Esophagus (tissue), 2 donors: ENCODE data around the gene AATK. TPM values are rescaled to one million over a fixed set of nuclear protein-coding genes. Genes with fewer than 3 reads are reported as not detected.
A peak's percentile ranks its signal among the peaks of the same experiment; 100 is the strongest.

Experiments used
- H3K27ac ChIP-seq, 2 donors: one replicate each; pipeline ENCODE4 v1.5.1; 2013; ENCODE audit warnings: low read depth in 2 of 2, mild to moderate bottlenecking in 2 of 2, inconsistent platforms in 1 of 2, low read length in 1 of 2, moderate library complexity in 1 of 2
- H3K27me3 ChIP-seq, 2 donors: one replicate each; pipeline ENCODE4 v1.6.1; 2013; ENCODE audit warnings: low read length in 2 of 2, control low read depth in 1 of 2, mild to moderate bottlenecking in 1 of 2; ENCODE audit not compliant: insufficient read depth in 2 of 2, control insufficient read depth in 1 of 2
- H3K36me3 ChIP-seq, 2 donors: one replicate each; pipeline ENCODE4 v1.6.1; 2013; ENCODE audit warnings: low read length in 1 of 2; ENCODE audit not compliant: control insufficient read depth in 2 of 2, insufficient read depth in 2 of 2
- H3K4me1 ChIP-seq, 2 donors: one replicate each; pipeline ENCODE4 v1.6.1; 2013; ENCODE audit warnings: low read length in 1 of 2; ENCODE audit not compliant: control insufficient read depth in 2 of 2, insufficient read depth in 2 of 2
- H3K4me3 ChIP-seq, 2 donors: one replicate each; pipeline ENCODE4 v1.5.1; 2013; ENCODE audit warnings: low read length in 2 of 2, mild to moderate bottlenecking in 2 of 2, low read depth in 1 of 2, moderate library complexity in 1 of 2
- H3K9me3 ChIP-seq, 2 donors: one replicate each; pipeline ENCODE4 v1.6.1; 2013; ENCODE audit warnings: mild to moderate bottlenecking in 2 of 2, low read depth in 1 of 2, low read length in 1 of 2, moderate library complexity in 1 of 2; ENCODE audit not compliant: control insufficient read depth in 2 of 2, insufficient read depth in 1 of 2
- WGBS, 2 donors: extraction: QIAGEN DNeasy Blood & Tissue Kit; methylation state at CpG; one replicate each; pipeline ENCODE4 v1.1.7; 2013; 5-methylcytosine and 5-hydroxymethylcytosine counted together
- polyA plus RNA-seq, 2 donors: library from polyadenylated mRNA; stranded (reverse); fragments of 200-250 nt; gene quantifications; one replicate each; pipeline ENCODE4 v1.2.3, GENCODE V29; 2013
- donor health status: healthy with polysubstance abuse.
- donor health status: Bipolar disorder and iron deficiency.

AATK gene
- polyA plus RNA-seq, 2 donors, result 1.1 to 1.2 TPM

GRCh38 chr17:81094509-81095382 lies 71.3 kb downstream of the AATK start:
- Histone ChIP-seq H3K4me1 (peaks cover 21 to 73% of the 10 kb centered on the region in 2 donors), H3K27ac (peak overlapping the region; percentile 92 to 95)
- WGBS, 2 donors, result 26 to 27% methylated on average over 33 of the region's 33 CpGs

GRCh38 chr17:81093619-81094508 lies 72.2 kb downstream of the AATK start:
- Histone ChIP-seq H3K4me3 (no peak overlapping the region), H3K4me1 (peaks cover 23 to 81% of the 10 kb centered on the region in 2 donors), H3K27ac (peak overlapping the region; percentile 90 to 92), H3K27me3 (no peaks in the 10 kb centered on the region), H3K36me3 (peaks cover 0 to 26% of the 10 kb centered on the region in 2 donors), H3K9me3 (no peaks in the 10 kb centered on the region)
- WGBS, 2 donors, result 75% methylated on average over 21 of the region's 21 CpGs

More at GRCh38 chr17:81094509-81095382, 71.3 kb downstream of the AATK start:
- Histone ChIP-seq H3K4me3 (no peak overlapping the region), H3K9me3 (no peaks in the 10 kb centered on the region), H3K27me3 (no peaks in the 10 kb centered on the region), H3K36me3 (peaks cover 0 to 26% of the 10 kb centered on the region in 2 donors)

- Histone ChIP-seq H3K4me1 (peaks cover 21 to 86% of the 10 kb centered on the region in 2 donors), H3K27me3 (no peaks in the 10 kb centered on the region), H3K4me3 (no peak overlapping the region), H3K9me3 (no peaks in the 10 kb centered on the region), H3K27ac (peak overlapping the region; percentile 90 to 92), H3K36me3 (peaks cover 0 to 34% of the 10 kb centered on the region in 2 donors)
- 56 to 74% methylated on average over 22 to 24 of the region's 24 CpGs for WGBS, 2 donors
These were observed 73.4 kb downstream of the AATK start for GRCh38 chr17:81092518-81093095.

- Histone ChIP-seq H3K27ac (peak overlapping the region; percentile 90 to 92), H3K36me3 (peaks cover 0 to 33% of the 10 kb centered on the region in 2 donors), H3K4me3 (no peak overlapping the region), H3K4me1 (peaks cover 17 to 86% of the 10 kb centered on the region in 2 donors), H3K9me3 (no peaks in the 10 kb centered on the region), H3K27me3 (no peaks in the 10 kb centered on the region)
- 78 to 87% methylated on average over 23 of the region's 23 CpGs for WGBS, 2 donors
These were observed 74.1 kb downstream of the AATK start for GRCh38 chr17:81091774-81092517.

- H3K4me1 ChIP-seq, result peaks cover 17 to 87% of the 10 kb centered on the region in 2 donors
- no peak overlapping the region for H3K4me3 ChIP-seq
- WGBS, 2 donors, result 76 to 86% methylated on average over 9 of the region's 9 CpGs
- H3K27ac ChIP-seq, result peak overlapping the region; percentile 86 to 92
- no peaks in the 10 kb centered on the region for H3K9me3 ChIP-seq
- H3K27me3 ChIP-seq, result no peaks in the 10 kb centered on the region
- peaks cover 0 to 41% of the 10 kb centered on the region in 2 donors for H3K36me3 ChIP-seq
These were observed 74.9 kb downstream of the AATK start for GRCh38 chr17:81091154-81091553.

GRCh38 chr17:81090361-81091136 lies 75.5 kb downstream of the AATK start:
- peaks cover 16 to 86% of the 10 kb centered on the region in 2 donors for H3K4me1 ChIP-seq
- 53 to 61% methylated on average over 23 to 26 of the region's 26 CpGs for WGBS, 2 donors
- no peaks in the 10 kb centered on the region for H3K27me3 ChIP-seq
- peak overlapping the region; percentile 86 to 96 for H3K27ac ChIP-seq
- H3K9me3 ChIP-seq, result no peaks in the 10 kb centered on the region
- H3K36me3 ChIP-seq, result peaks cover 0 to 46% of the 10 kb centered on the region in 2 donors
- H3K4me3 ChIP-seq, result no peak overlapping the region

GRCh38 chr17:81086789-81087551 lies 79.1 kb downstream of the AATK start:
- Histone ChIP-seq H3K36me3 (peaks cover 0 to 66% of the 10 kb centered on the region in 2 donors), H3K4me1 (peaks cover 8 to 86% of the 10 kb centered on the region in 2 donors), H3K9me3 (no peaks in the 10 kb centered on the region), H3K27ac (peak overlapping the region; percentile 89 to 94), H3K27me3 (no peaks in the 10 kb centered on the region), H3K4me3 (no peak overlapping the region)
- WGBS, 2 donors, result 54 to 66% methylated on average over 31 to 32 of the region's 32 CpGs

GRCh38 chr17:81085420-81085911 lies 80.6 kb downstream of the AATK start:
- peaks cover 0 to 66% of the 10 kb centered on the region in 2 donors for H3K36me3 ChIP-seq
- H3K4me1 ChIP-seq, result peaks cover 3 to 87% of the 10 kb centered on the region in 2 donors
- H3K27ac ChIP-seq, result peak overlapping the region; percentile 89 to 94

More at GRCh38 chr17:81085420-81085911, 80.6 kb downstream of the AATK start:
- H3K9me3 ChIP-seq, result no peaks in the 10 kb centered on the region
- H3K4me3 ChIP-seq, result no peak overlapping the region
- 66 to 78% methylated on average over 20 of the region's 20 CpGs for WGBS, 2 donors
- no peaks in the 10 kb centered on the region for H3K27me3 ChIP-seq
